ENCODE data around the gene TIAL1.

Gene TIAL1

DNA sequence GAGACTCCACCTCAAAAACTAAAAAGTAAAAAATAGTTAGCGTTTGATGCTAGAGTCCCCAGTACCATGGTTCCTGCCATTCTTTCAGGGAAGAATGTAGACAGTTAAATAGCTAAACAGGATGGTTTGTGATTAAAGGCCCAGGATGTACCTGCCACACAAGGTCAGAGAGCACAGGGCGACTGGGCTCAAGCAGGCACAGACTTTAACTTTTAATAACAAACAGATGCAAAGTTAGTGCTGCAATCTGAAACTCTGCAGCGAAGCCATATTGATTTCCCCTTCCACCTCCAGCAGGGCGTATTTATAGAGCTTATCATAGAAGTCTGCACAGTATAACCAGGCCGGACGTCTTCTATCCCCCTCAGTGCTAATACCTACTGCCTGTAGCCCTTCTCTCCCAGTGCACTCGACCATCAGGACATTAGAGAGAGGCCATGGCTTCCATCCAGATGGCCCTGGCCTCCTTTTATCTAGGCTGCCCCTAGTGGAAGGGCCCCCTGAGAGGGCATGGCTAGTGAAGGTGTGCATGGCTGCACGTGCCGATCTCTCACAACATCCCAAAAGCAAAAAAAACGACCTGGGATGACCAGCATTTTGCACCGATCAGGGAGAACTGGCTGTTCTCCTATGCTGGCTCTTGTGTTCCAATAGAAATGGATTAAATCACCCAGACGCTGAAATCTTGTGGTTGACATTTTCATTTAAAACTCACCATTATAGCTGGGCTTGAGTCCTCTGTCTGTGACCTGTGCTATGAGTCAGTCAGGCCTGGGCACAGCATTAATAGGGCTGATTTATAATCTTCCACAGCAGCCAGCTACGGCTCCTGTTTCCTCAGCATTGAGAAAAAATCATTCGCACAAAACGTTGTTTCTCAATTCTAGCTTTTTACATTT lies 46.8 kb upstream of the TIAL1 start:
- H3K4me3 ChIP-seq (ENCODE audit: insufficient read depth, low read length, poor library complexity, severe bottlenecking), result no peak overlapping the region
- no peaks in the 10 kb centered on the region for H3K79me2 ChIP-seq (ENCODE audit: insufficient read depth, low read length)
- H3K27me3 ChIP-seq (ENCODE audit: low read length), result no peaks in the 10 kb centered on the region
- no peak overlapping the region for H3K9ac ChIP-seq (ENCODE audit: low read length)
- no peaks in the 10 kb centered on the region for H3K9me2 ChIP-seq (replicated peaks; ENCODE audit: insufficient read depth, low read length)
- no peaks in the 10 kb centered on the region; the same call in 1 of the 2 replicates for H3K9me3 ChIP-seq (ENCODE audit: insufficient read depth, low read length)
- H3K36me3 ChIP-seq (ENCODE audit: low read length), result no peaks in the 10 kb centered on the region
- no peak for TF ChIP-seq CTCF (IDR thresholded peaks at IDR 0.05; ENCODE audit: insufficient read depth, low read length, poor library complexity, severe bottlenecking)
- TF ChIP-seq EZH2phosphoT487 (conservative IDR thresholded peaks at IDR 0.05; ENCODE audit: low read length), result no peak
- H3K27ac ChIP-seq (ENCODE audit: low read depth, low read length), result no peak overlapping the region
- H3K4me2 ChIP-seq (ENCODE audit: low read depth, low read length, poor library complexity, severe bottlenecking), result no peak overlapping the region
- H4K20me1 ChIP-seq (ENCODE audit: low read depth, low read length), result no peaks in the 10 kb centered on the region
- H2AFZ ChIP-seq (ENCODE audit: low read depth, low read length, severe bottlenecking), result no peak overlapping the region
- no peaks in the 10 kb centered on the region for H3F3A ChIP-seq (ENCODE audit: insufficient read depth)

- Histone ChIP-seq H3K27me3 (ENCODE audit: low read length) (no peaks in the 10 kb centered on the region), H4K20me1 (ENCODE audit: low read depth, low read length) (no peaks in the 10 kb centered on the region), H3K79me2 (ENCODE audit: insufficient read depth, low read length) (no peaks in the 10 kb centered on the region), H3K9me2 (replicated peaks; ENCODE audit: insufficient read depth, low read length) (no peaks in the 10 kb centered on the region), H3F3A (ENCODE audit: insufficient read depth) (no peaks in the 10 kb centered on the region), H3K9me3 (ENCODE audit: insufficient read depth, low read length) (no peaks in the 10 kb centered on the region; the same call in 1 of the 2 replicates), H3K4me3 (ENCODE audit: insufficient read depth, low read length, poor library complexity, severe bottlenecking) (no peak overlapping the region), H3K4me2 (ENCODE audit: low read depth, low read length, poor library complexity, severe bottlenecking) (no peak overlapping the region), H2AFZ (ENCODE audit: low read depth, low read length, severe bottlenecking) (no peak overlapping the region), H3K27ac (ENCODE audit: low read depth, low read length) (no peak overlapping the region), H3K9ac (ENCODE audit: low read length) (no peak overlapping the region), H3K36me3 (ENCODE audit: low read length) (no peaks in the 10 kb centered on the region)
- TF ChIP-seq CTCF (IDR thresholded peaks at IDR 0.05; ENCODE audit: insufficient read depth, low read length, poor library complexity, severe bottlenecking) (no peak), EZH2phosphoT487 (conservative IDR thresholded peaks at IDR 0.05; ENCODE audit: low read length) (no peak)
Observed at GRCh38 chr10:119642556-119643111, 45.9 kb upstream of the TIAL1 start.

- no peaks in the 10 kb centered on the region for H3K36me3 ChIP-seq (ENCODE audit: low read length)
- H3K27me3 ChIP-seq (ENCODE audit: low read length), result no peaks in the 10 kb centered on the region
- no peaks in the 10 kb centered on the region for H4K20me1 ChIP-seq (ENCODE audit: low read depth, low read length)
- no peaks in the 10 kb centered on the region; the same call in 1 of the 2 replicates for H3K9me3 ChIP-seq (ENCODE audit: insufficient read depth, low read length)
- H3K9me2 ChIP-seq (replicated peaks; ENCODE audit: insufficient read depth, low read length), result no peaks in the 10 kb centered on the region
- no peak overlapping the region for H3K4me3 ChIP-seq (ENCODE audit: insufficient read depth, low read length, poor library complexity, severe bottlenecking)
- H3K4me2 ChIP-seq (ENCODE audit: low read depth, low read length, poor library complexity, severe bottlenecking), result no peak overlapping the region
- no peak overlapping the region for H3K27ac ChIP-seq (ENCODE audit: low read depth, low read length)
- H3K79me2 ChIP-seq (ENCODE audit: insufficient read depth, low read length), result no peaks in the 10 kb centered on the region
- no peaks in the 10 kb centered on the region for H3F3A ChIP-seq (ENCODE audit: insufficient read depth)
- TF ChIP-seq EZH2phosphoT487 (conservative IDR thresholded peaks at IDR 0.05; ENCODE audit: low read length) (no peak), CTCF (IDR thresholded peaks at IDR 0.05; ENCODE audit: insufficient read depth, low read length, poor library complexity, severe bottlenecking) (no peak)
- H3K9ac ChIP-seq (ENCODE audit: low read length), result no peak overlapping the region
- no peak overlapping the region for H2AFZ ChIP-seq (ENCODE audit: low read depth, low read length, severe bottlenecking)
Observed at GRCh38 chr10:119640875-119641526, 44.2 kb upstream of the TIAL1 start.
